H9 (cell line): ENCODE results near the gene ZBTB25. TPM values are rescaled to one million over a fixed set of nuclear protein-coding genes. Genes with fewer than 3 reads are reported as not detected.

Experiments used
- DNase-seq: peaks from one replicate; pipeline ENCODE4 v3.0.0-alpha.2; 2017
- H2AFZ ChIP-seq: one replicate; pipeline ENCODE4 v1.6.1; 2013; ENCODE audit warnings: mild to moderate bottlenecking, low read length, control low read depth, moderate library complexity
- H2AK5ac ChIP-seq: 2 replicates; pipeline ENCODE4 v1.6.1; 2013; ENCODE audit warnings: low read length, control low read depth, mixed read lengths; ENCODE audit not compliant: insufficient read length
- H2BK120ac ChIP-seq: one replicate; pipeline ENCODE4 v1.6.1; 2013; ENCODE audit warnings: low read depth, mild to moderate bottlenecking, low read length, control low read depth, inconsistent platforms; ENCODE audit not compliant: poor library complexity, severe bottlenecking
- H2BK12ac ChIP-seq: 2 replicates; pipeline ENCODE4 v1.6.1; 2013; ENCODE audit warnings: low read length, control low read depth, mixed read lengths, low read depth; ENCODE audit not compliant: insufficient read length
- H2BK15ac ChIP-seq: 2 replicates; pipeline ENCODE4 v1.6.1; 2013; ENCODE audit warnings: low read depth, low read length, control low read depth
- H2BK20ac ChIP-seq: one replicate; pipeline ENCODE4 v1.6.1; 2013; ENCODE audit warnings: low read depth, mild to moderate bottlenecking, low read length, control low read depth, inconsistent platforms; ENCODE audit not compliant: poor library complexity, severe bottlenecking
- H2BK5ac ChIP-seq: 2 replicates; pipeline ENCODE4 v1.6.1; 2013; ENCODE audit warnings: low read length, control low read depth, mixed read lengths; ENCODE audit not compliant: insufficient read length
- H3K14ac ChIP-seq: 2 replicates; pipeline ENCODE4 v1.6.1; 2013; ENCODE audit warnings: low read length, control low read depth; ENCODE audit not compliant: insufficient read depth
- H3K18ac ChIP-seq: 2 replicates; pipeline ENCODE4 v1.6.1; 2013; ENCODE audit warnings: low read depth, mild to moderate bottlenecking, mixed read lengths, low read length, control low read depth; ENCODE audit not compliant: insufficient read length
- H3K23ac ChIP-seq: 2 replicates; pipeline ENCODE4 v1.6.1; 2013; ENCODE audit warnings: low read length, control low read depth, mixed read lengths, low read depth; ENCODE audit not compliant: insufficient read length
- H3K23me2 ChIP-seq: 2 replicates; pipeline ENCODE4 v1.6.1; 2013; ENCODE audit warnings: low read depth, mild to moderate bottlenecking, mixed read lengths, low read length, control low read depth; ENCODE audit not compliant: insufficient read length, poor library complexity, severe bottlenecking
- H3K27ac ChIP-seq: 2 replicates; pipeline ENCODE4 v1.5.1; 2013; ENCODE audit warnings: low read length, control low read depth, mixed read lengths, low read depth; ENCODE audit not compliant: insufficient read length
- H3K27me3 ChIP-seq: 2 replicates; pipeline ENCODE4 v1.6.1; 2013; ENCODE audit warnings: low read length, control low read depth, inconsistent platforms; ENCODE audit not compliant: insufficient read depth
- H3K4ac ChIP-seq: 2 replicates; pipeline ENCODE4 v1.6.1; 2013; ENCODE audit warnings: low read depth, mild to moderate bottlenecking, control low read depth, inconsistent platforms, low read length, moderate library complexity
- H3K4me1 ChIP-seq: 2 replicates; pipeline ENCODE4 v1.6.1; 2013; ENCODE audit warnings: low read length, control low read depth, inconsistent platforms; ENCODE audit not compliant: insufficient read depth
- H3K4me2 ChIP-seq: 2 replicates; pipeline ENCODE4 v1.6.1; 2013; ENCODE audit warnings: low read length, control low read depth, mixed read lengths; ENCODE audit not compliant: insufficient read length, insufficient read depth
- H3K56ac ChIP-seq: 2 replicates; pipeline ENCODE4 v1.6.1; 2013; ENCODE audit warnings: low read depth, mild to moderate bottlenecking, mixed read lengths, low read length, control low read depth; ENCODE audit not compliant: insufficient read length
- H3K79me1 ChIP-seq: 2 replicates; pipeline ENCODE4 v1.6.1; 2013; ENCODE audit warnings: low read depth, mild to moderate bottlenecking, moderate library complexity, low read length, control low read depth, inconsistent platforms; ENCODE audit not compliant: insufficient read depth, poor library complexity, severe bottlenecking
- H3K79me2 ChIP-seq: 2 replicates; pipeline ENCODE4 v1.6.1; 2013; ENCODE audit warnings: low read length, control low read depth, inconsistent platforms; ENCODE audit not compliant: insufficient read depth
- H3K9ac ChIP-seq: 2 replicates; pipeline ENCODE4 v1.6.1; 2013; ENCODE audit warnings: low read length, control low read depth, mixed read lengths; ENCODE audit not compliant: insufficient read length; ENCODE audit errors: extremely low read depth
- H3K9me3 ChIP-seq: one replicate; pipeline ENCODE4 v1.6.1; 2013; ENCODE audit warnings: low read depth, low read length, inconsistent platforms; ENCODE audit not compliant: control insufficient read depth
- H3T11ph ChIP-seq: one replicate; pipeline ENCODE4 v1.6.1; 2013; ENCODE audit warnings: mild to moderate bottlenecking, low read length, control low read depth, inconsistent platforms
- H4K20me1 ChIP-seq: one replicate; pipeline ENCODE4 v1.6.1; 2013; ENCODE audit not compliant: control insufficient read depth, insufficient read length, insufficient read depth
- H4K5ac ChIP-seq: 2 replicates; pipeline ENCODE4 v1.6.1; 2013; ENCODE audit warnings: low read depth, mild to moderate bottlenecking, mixed read lengths, low read length, control low read depth; ENCODE audit not compliant: insufficient read length
- H4K8ac ChIP-seq: replicated peaks from 2 replicates; pipeline ENCODE4 v1.6.1; 2013; ENCODE audit warnings: low read length, control low read depth, mixed read lengths, low read depth; ENCODE audit not compliant: insufficient read length
- H4K91ac ChIP-seq: 2 replicates; pipeline ENCODE4 v1.6.1; 2013; ENCODE audit warnings: low read depth, mild to moderate bottlenecking, moderate library complexity, mixed read lengths, low read length, control low read depth; ENCODE audit not compliant: insufficient read length
- H3K27ac Mint-ChIP-seq, 3 experiments: 2 replicates in 2 of 3; 3 replicates in 1 of 3; pipeline ENCODE4 v1.8.0; 2020 to 2021; ENCODE audit warnings: mixed read lengths in 3 of 3, mild to moderate bottlenecking in 1 of 3, moderate library complexity in 1 of 3
- H3K27me3 Mint-ChIP-seq: 2 replicates; pipeline ENCODE4 v1.8.0; 2021; ENCODE audit warnings: low read depth, mild to moderate bottlenecking, moderate library complexity, mixed read lengths
- H3K36me3 Mint-ChIP-seq, 3 experiments: 2 replicates in 2 of 3; 3 replicates in 1 of 3; pipeline ENCODE4 v1.8.0; 2020 to 2021; ENCODE audit warnings: low read depth in 3 of 3, mixed read lengths in 3 of 3; ENCODE audit not compliant: insufficient read depth in 1 of 3
- H3K4me1 Mint-ChIP-seq, 2 experiments: 2 replicates each; pipeline ENCODE4 v1.8.0; 2020; ENCODE audit warnings: mixed read lengths in 2 of 2
- H3K4me3 Mint-ChIP-seq, 2 experiments: 2 replicates in 1 of 2; 3 replicates in 1 of 2; pipeline ENCODE4 v1.8.0; 2020 to 2021; ENCODE audit warnings: mild to moderate bottlenecking in 2 of 2, mixed read lengths in 2 of 2, moderate library complexity in 1 of 2
- H3K9me3 Mint-ChIP-seq, 2 experiments: 2 replicates in 1 of 2; 3 replicates in 1 of 2; pipeline ENCODE4 v1.8.0; 2020; ENCODE audit warnings: mild to moderate bottlenecking in 2 of 2, mixed read lengths in 2 of 2, moderate library complexity in 1 of 2
- CTCF ChIP-seq: fragments of 200-600 bp; sonication (generic); conservative IDR thresholded peaks from 3 replicates; pipeline ENCODE4 v1.8.0; 2021; ENCODE audit warnings: antibody characterized with exemption, mild to moderate bottlenecking
- WGBS: extraction: QIAGEN DNeasy Blood & Tissue Kit; methylation state at CpG from one replicate; pipeline ENCODE4 v1.1.7; 2013; ENCODE audit warnings: missing lambda C conversion rate, low lambda C conversion rate, mixed read lengths; ENCODE audit not compliant: insufficient read length; ENCODE audit errors: extremely low coverage; 5-methylcytosine and 5-hydroxymethylcytosine counted together
- total RNA-seq: library from RNA; stranded (reverse); gene quantifications from 2 replicates; pipeline ENCODE4 v1.2.1, GENCODE V29; 2021

ZBTB25 gene
- total RNA-seq, 1 experiment from 2014 or later, result 8.2 TPM

GRCh38 chr14:64438181-64438841 is 65.3 kb downstream of the ZBTB25 start:
- H4K8ac ChIP-seq, result no peak overlapping the region
- WGBS, result no CpG with 5 or more reads among the region's 3 CpGs
- peaks cover 37 to 92% (median 71%) of the 10 kb centered on the region in 3 experiments for H3K36me3 Mint-ChIP-seq
- no peak overlapping the region for H2BK12ac ChIP-seq
- H3K4me1 Mint-ChIP-seq, result no peaks in the 10 kb centered on the region
- DNase-seq, result no peak
- no peaks in the 10 kb centered on the region for H3K9me3 Mint-ChIP-seq
- no peak overlapping the region for H3K14ac ChIP-seq
- no peak overlapping the region for H2BK5ac ChIP-seq
- no peaks in the 10 kb centered on the region for H3K4me1 ChIP-seq
- H3K27ac ChIP-seq, result no peak overlapping the region
- H4K5ac ChIP-seq, result no peak overlapping the region
- no peak overlapping the region for H3K56ac ChIP-seq
- H2BK15ac ChIP-seq, result no peak overlapping the region
- H3K27me3 ChIP-seq, result no peaks in the 10 kb centered on the region
- H3K4me2 ChIP-seq, result no peak overlapping the region
- H3K9ac ChIP-seq, result no peak overlapping the region
- no peak overlapping the region for H2BK120ac ChIP-seq
- H2BK20ac ChIP-seq, result no peak overlapping the region
- no peaks in the 10 kb centered on the region for H4K20me1 ChIP-seq
- peak overlapping the region in 1 of 3 experiments; percentile 65; a peak in 2 of 7 replicates for H3K27ac Mint-ChIP-seq
- no peak overlapping the region for H2AK5ac ChIP-seq
- H3K79me2 ChIP-seq, result no peaks in the 10 kb centered on the region
- H4K91ac ChIP-seq, result no peak overlapping the region
- H3K18ac ChIP-seq, result no peak overlapping the region
- H2AFZ ChIP-seq, result no peak overlapping the region
- H3K27me3 Mint-ChIP-seq, result no peaks in the 10 kb centered on the region
- H3K79me1 ChIP-seq, result no peaks in the 10 kb centered on the region
- no peak overlapping the region for H3K4me3 Mint-ChIP-seq
- no peak for TF ChIP-seq CTCF
- H3K9me3 ChIP-seq, result no peaks in the 10 kb centered on the region
- no peak overlapping the region for H3T11ph ChIP-seq
- no peaks in the 10 kb centered on the region for H3K23me2 ChIP-seq
- H3K4ac ChIP-seq, result no peak overlapping the region
- H3K23ac ChIP-seq, result no peak overlapping the region
